Measurements from ENCODE around the gene BLVRB. TPM values are rescaled to one million over a fixed set of nuclear protein-coding genes. Genes with fewer than 3 reads are reported as not detected.

BLVRB gene
- total RNA-seq, 1 experiment from 2014 or later: 113 TPM

DNA sequence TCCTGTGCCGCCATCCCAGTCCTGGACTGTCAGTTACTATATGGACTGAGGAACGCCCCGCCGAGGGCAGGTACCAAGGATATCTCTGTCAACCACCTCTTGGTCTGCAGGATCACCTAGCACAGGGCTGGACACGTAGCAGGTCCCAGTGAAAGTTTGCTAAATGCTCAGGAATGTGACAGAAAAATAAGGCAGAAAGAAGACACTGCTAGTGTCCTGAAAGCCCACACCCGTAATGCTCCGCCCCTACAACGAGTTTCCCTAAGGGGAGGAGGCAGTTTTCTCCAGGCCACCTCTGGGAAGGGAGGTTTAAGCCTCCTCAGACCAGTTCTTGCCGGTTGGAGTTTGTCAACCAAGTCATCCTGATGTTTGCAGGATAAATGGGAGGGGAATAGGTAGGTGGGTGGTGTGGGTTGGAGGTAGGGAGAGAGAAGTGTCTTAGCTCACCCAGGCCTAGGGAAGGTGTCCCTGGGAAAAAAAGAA lies 19.7 kb downstream of the BLVRB start:
- no peak for DNase-seq (ENCODE audit: low read depth, low spot score)
- no peak for ATAC-seq
- ChIA-PET CTCF (interaction anchor here (1.1 kb wide), 1 partner anchor 18 kb away, joined by 5 read pairs; no protein-coding TSS in a partner anchor), RAD21 (ENCODE audit: low non-redundant PET in 1 of 2, low total read pairs in 2 of 2, uncharacterized antibody in 2 of 2, unreplicated experiment in 2 of 2) (no interaction called here), POLR2A (no interaction called here)
- peaks cover 20 to 31% of the 10 kb centered on the region in 2 experiments for H3K4me1 ChIP-seq (ENCODE audit: control insufficient read depth in 1 of 2, insufficient read depth in 2 of 2, low read length in 2 of 2)
- BruUV-seq (replicated peaks): no TSS peak
- H4K20me1 ChIP-seq (ENCODE audit: insufficient read depth): no peaks in the 10 kb centered on the region
- peak overlapping the region; percentile 33 for H3K9ac ChIP-seq (ENCODE audit: low read length)
- peaks cover 15 to 18% of the 10 kb centered on the region in 2 experiments; a peak in 3 of 4 replicates for H3K36me3 ChIP-seq (ENCODE audit: control insufficient read depth in 1 of 2, insufficient read depth in 2 of 2, low read length in 2 of 2)
- H3K27me3 ChIP-seq (ENCODE audit: insufficient read depth, low read length): no peaks in the 10 kb centered on the region
- peak overlapping the region; percentile 97 for H3K27ac ChIP-seq (ENCODE audit: low read depth, low read length)
- H2AFZ ChIP-seq (ENCODE audit: low read depth, low read length, poor library complexity, severe bottlenecking): no peak overlapping the region
- no peaks in the 10 kb centered on the region for H3K9me3 ChIP-seq (ENCODE audit: control insufficient read depth in 1 of 2, insufficient read depth in 1 of 2, low read depth in 1 of 2, low read length in 2 of 2)
- intact Hi-C loops (cut with micrococcal nuclease): no loop called here
- TF ChIP-seq SP1 (IDR thresholded peaks at IDR 0.05; ENCODE audit: low read depth): peak; percentile 26; the same call in 1 of the 2 replicates
- TF ChIP-seq, protein P1, sequence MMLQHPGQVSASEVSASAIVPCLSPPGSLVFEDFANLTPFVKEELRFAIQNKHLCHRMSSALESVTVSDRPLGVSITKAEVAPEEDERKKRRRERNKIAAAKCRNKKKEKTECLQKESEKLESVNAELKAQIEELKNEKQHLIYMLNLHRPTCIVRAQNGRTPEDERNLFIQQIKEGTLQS (IDR thresholded peaks at IDR 0.05): no peak
- H3K9me2 ChIP-seq (ENCODE audit: insufficient read depth): no peaks in the 10 kb centered on the region
- H3K79me2 ChIP-seq (ENCODE audit: insufficient read depth, low read length): peaks cover 30% of the 10 kb centered on the region
- H3K4me2 ChIP-seq (ENCODE audit: low read length): peak overlapping the region; percentile 89
- 0 out of 4 replicates have a peak overlapping the region, but pooled peaks of 1 of the 2 experiments have one; percentile 6 for H3K4me3 ChIP-seq (replicated peaks in 1 of 2; ENCODE audit: low read depth in 1 of 2, low read length in 2 of 2)

DNA sequence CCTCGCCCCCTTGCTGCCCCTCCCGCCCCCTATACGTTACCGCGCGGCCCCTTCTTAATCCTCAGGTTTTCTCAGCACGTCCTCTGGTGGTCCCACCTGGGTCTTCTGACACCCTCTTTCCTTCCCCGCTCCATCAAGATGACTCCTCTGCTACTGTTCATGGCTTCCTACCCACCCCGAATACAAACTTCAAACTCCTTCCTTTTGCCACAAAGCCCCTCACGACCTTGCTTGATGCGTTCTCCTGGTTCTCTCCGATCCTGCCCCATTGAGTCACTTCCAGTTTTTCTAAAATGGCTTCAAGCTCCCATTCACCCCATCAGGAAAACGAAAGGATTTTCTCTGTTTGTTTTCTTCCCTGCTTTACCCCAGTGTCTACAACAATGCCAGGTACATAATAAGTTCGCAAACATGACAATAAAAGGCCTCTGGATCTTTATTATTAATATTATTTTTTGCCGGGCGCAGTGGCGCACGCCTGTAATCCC lies 20.7 kb downstream of the BLVRB start:
- RAD21 ChIA-PET (ENCODE audit: low non-redundant PET in 1 of 2, low total read pairs in 2 of 2, uncharacterized antibody in 2 of 2, unreplicated experiment in 2 of 2): no interaction called here
- Histone ChIP-seq H3K9me2 (ENCODE audit: insufficient read depth) (no peaks in the 10 kb centered on the region), H2AFZ (ENCODE audit: low read depth, low read length, poor library complexity, severe bottlenecking) (no peak overlapping the region), H3K9me3 (ENCODE audit: control insufficient read depth in 1 of 2, insufficient read depth in 1 of 2, low read depth in 1 of 2, low read length in 2 of 2) (no peaks in the 10 kb centered on the region), H3K4me2 (ENCODE audit: low read length) (peak overlapping the region; percentile 89), H3K79me2 (ENCODE audit: insufficient read depth, low read length) (peaks cover 30% of the 10 kb centered on the region), H4K20me1 (ENCODE audit: insufficient read depth) (no peaks in the 10 kb centered on the region), H3K36me3 (ENCODE audit: control insufficient read depth in 1 of 2, insufficient read depth in 2 of 2, low read length in 2 of 2) (peaks cover 19 to 20% of the 10 kb centered on the region in 2 experiments; a peak in 3 of 4 replicates), H3K27me3 (ENCODE audit: insufficient read depth, low read length) (no peaks in the 10 kb centered on the region), H3K9ac (ENCODE audit: low read length) (peak overlapping the region; percentile 85), H3K4me3 (replicated peaks in 1 of 2; ENCODE audit: low read depth in 1 of 2, low read length in 2 of 2) (peak overlapping the region; percentile 49 to 71), H3K27ac (ENCODE audit: low read depth, low read length) (peak overlapping the region; percentile 97), H3K4me1 (ENCODE audit: control insufficient read depth in 1 of 2, insufficient read depth in 2 of 2, low read length in 2 of 2) (peaks cover 20 to 31% of the 10 kb centered on the region in 2 experiments)
- intact Hi-C loops (cut with micrococcal nuclease): no loop called here
- BruUV-seq (replicated peaks): TSS peak; percentile 92
- no peak for ATAC-seq
- DNase-seq (ENCODE audit: low read depth, low spot score): no peak
- CTCF ChIA-PET: no interaction called here
- TF ChIP-seq RAD21 (IDR thresholded peaks at IDR 0.05; ENCODE audit: low read depth): peak; percentile 39
- TF ChIP-seq ZFX (IDR thresholded peaks at IDR 0.05): no peak
- no peak for TF ChIP-seq POLR2A (IDR thresholded peaks at IDR 0.05; ENCODE audit: borderline replicate concordance, extremely low read depth, insufficient read depth, insufficient read length)
- no peak for TF ChIP-seq REST (IDR thresholded peaks at IDR 0.05; ENCODE audit: low read depth)
- TF ChIP-seq, protein P1 (IDR thresholded peaks at IDR 0.05): no peak
- TF ChIP-seq, protein P2, sequence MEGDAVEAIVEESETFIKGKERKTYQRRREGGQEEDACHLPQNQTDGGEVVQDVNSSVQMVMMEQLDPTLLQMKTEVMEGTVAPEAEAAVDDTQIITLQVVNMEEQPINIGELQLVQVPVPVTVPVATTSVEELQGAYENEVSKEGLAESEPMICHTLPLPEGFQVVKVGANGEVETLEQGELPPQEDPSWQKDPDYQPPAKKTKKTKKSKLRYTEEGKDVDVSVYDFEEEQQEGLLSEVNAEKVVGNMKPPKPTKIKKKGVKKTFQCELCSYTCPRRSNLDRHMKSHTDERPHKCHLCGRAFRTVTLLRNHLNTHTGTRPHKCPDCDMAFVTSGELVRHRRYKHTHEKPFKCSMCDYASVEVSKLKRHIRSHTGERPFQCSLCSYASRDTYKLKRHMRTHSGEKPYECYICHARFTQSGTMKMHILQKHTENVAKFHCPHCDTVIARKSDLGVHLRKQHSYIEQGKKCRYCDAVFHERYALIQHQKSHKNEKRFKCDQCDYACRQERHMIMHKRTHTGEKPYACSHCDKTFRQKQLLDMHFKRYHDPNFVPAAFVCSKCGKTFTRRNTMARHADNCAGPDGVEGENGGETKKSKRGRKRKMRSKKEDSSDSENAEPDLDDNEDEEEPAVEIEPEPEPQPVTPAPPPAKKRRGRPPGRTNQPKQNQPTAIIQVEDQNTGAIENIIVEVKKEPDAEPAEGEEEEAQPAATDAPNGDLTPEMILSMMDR (IDR thresholded peaks at IDR 0.05 in 2 of 3, conservative IDR thresholded peaks at IDR 0.05 in 1 of 3; ENCODE audit: borderline replicate concordance in 1 of 3, insufficient read depth in 1 of 3, low read depth in 2 of 3, low read length in 2 of 3): 0 out of 6 replicates have a peak, but pooled peaks of 1 of the 3 experiments have one; percentile 12
- no peak for TF ChIP-seq SRF (IDR thresholded peaks at IDR 0.05; ENCODE audit: low read depth)
- POLR2A ChIA-PET: interaction anchor here (1.1 to 3.1 kb wide), 4 partner anchors 8 to 21 kb away, joined by 4 to 24 read pairs (median 6); partner anchors contain the start of genes BLVRB and SERTAD1
